ENCODE measurements around the gene IPO4. TPM values are rescaled to one million over a fixed set of nuclear protein-coding genes. Genes with fewer than 3 reads are reported as not detected.
A peak's percentile ranks its signal among the peaks of the same experiment; 100 is the strongest.

IPO4 gene
- total and polyA plus RNA-seq, 2 of the 13 experiments (the other 11 are each of a cell fraction or from before 2014, with no cell fraction given) = 39.0 to 179 TPM

- TF ChIP-seq STAT6 (CRISPR knock-in tag; IDR thresholded peaks at IDR 0.05; ENCODE audit: borderline replicate concordance) (no peak; the same call in 1 of the 2 replicates), KMT2B (CRISPR knock-in tag; IDR thresholded peaks at IDR 0.05) (no peak), ETV6 (CRISPR knock-in tag; conservative IDR thresholded peaks at IDR 0.05) (0 out of 2 replicates have a peak, but pooled peaks have one; percentile 4), SMARCC2 (IDR thresholded peaks at IDR 0.05) (no peak), ATF3 (CRISPR knock-in tag; IDR thresholded peaks at IDR 0.05) (0 out of 2 replicates have a peak, but pooled peaks have one; percentile 35), U2AF2 (IDR thresholded peaks at IDR 0.05; ENCODE audit: low read depth, low read length) (no peak), ZNF552 (CRISPR knock-in tag; IDR thresholded peaks at IDR 0.05; ENCODE audit: borderline replicate concordance) (no peak), TEF (CRISPR knock-in tag; IDR thresholded peaks at IDR 0.05) (no peak), TARDBP (CRISPR knock-in tag; IDR thresholded peaks at IDR 0.05) (peak; percentile 19; the same call in 1 of the 2 replicates), SMAD9 (CRISPR knock-in tag; IDR thresholded peaks at IDR 0.05) (no peak), ZNF775 (CRISPR knock-in tag; IDR thresholded peaks at IDR 0.05; ENCODE audit: borderline replicate concordance) (no peak), IKZF1 (IDR thresholded peaks at IDR 0.05) (no peak), PRPF4 (IDR thresholded peaks at IDR 0.05; ENCODE audit: low read depth, low read length, poor library complexity, severe bottlenecking) (no peak), ZNF441 (CRISPR knock-in tag; IDR thresholded peaks at IDR 0.05; ENCODE audit: borderline replicate concordance) (no peak), RNF219 (CRISPR knock-in tag; IDR thresholded peaks at IDR 0.05) (0 out of 2 replicates have a peak, but pooled peaks have one; percentile 6), FOXJ3 (CRISPR knock-in tag; IDR thresholded peaks at IDR 0.05; ENCODE audit: borderline replicate concordance) (no peak), ZNF274 (CRISPR knock-in tag; IDR thresholded peaks at IDR 0.05) (no peak), ZNF639 (CRISPR knock-in tag; conservative IDR thresholded peaks at IDR 0.05) (no peak; the same call in 1 of the 2 replicates), TMF1 (CRISPR knock-in tag; IDR thresholded peaks at IDR 0.05; ENCODE audit: low read depth) (no peak), RFX1 (IDR thresholded peaks at IDR 0.05) (no peak), RCOR2 (CRISPR knock-in tag; IDR thresholded peaks at IDR 0.05) (no peak), ZFYVE20 (CRISPR knock-in tag; IDR thresholded peaks at IDR 0.05; ENCODE audit: borderline replicate concordance, low read depth) (0 out of 2 replicates have a peak, but pooled peaks have one; percentile 44), MED8 (CRISPR knock-in tag; IDR thresholded peaks at IDR 0.05; ENCODE audit: insufficient replicate concordance) (no peak), ZNF44 (CRISPR knock-in tag; IDR thresholded peaks at IDR 0.05) (no peak), THAP11 (CRISPR knock-in tag; IDR thresholded peaks at IDR 0.05) (no peak), MIER2 (CRISPR knock-in tag; IDR thresholded peaks at IDR 0.05) (no peak), SMAD3 (CRISPR knock-in tag; IDR thresholded peaks at IDR 0.05) (no peak)
Measured at GRCh38 chr14:24233538-24233866, 44.9 kb upstream of the IPO4 start (continued).

Measured in HepG2 (cell line).